ENCODE results near the gene CRYGS.
A peak's percentile ranks its signal among the peaks of the same experiment; 100 is the strongest.

The CRYGS gene

GRCh38 chr3:186523434-186523833 lies 20.7 kb downstream of the CRYGS start:
- H3K9me3 Mint-ChIP-seq, result no peaks in the 10 kb centered on the region
- H3K36me3 Mint-ChIP-seq (ENCODE audit: insufficient read depth), result peaks cover 2% of the 10 kb centered on the region
- no peak overlapping the region for H3K4me3 Mint-ChIP-seq
- H3K27ac Mint-ChIP-seq (ENCODE audit: low read depth), result no peak overlapping the region
- H3K27me3 Mint-ChIP-seq, result no peaks in the 10 kb centered on the region
- ATAC-seq (replicated peaks; ENCODE audit: extremely low read depth, poor library complexity, severe bottlenecking), result no peak
- peaks cover 13% of the 10 kb centered on the region for H3K4me1 Mint-ChIP-seq
- no peak for DNase-seq (ENCODE audit: low spot score in 2 of 2)

DNA sequence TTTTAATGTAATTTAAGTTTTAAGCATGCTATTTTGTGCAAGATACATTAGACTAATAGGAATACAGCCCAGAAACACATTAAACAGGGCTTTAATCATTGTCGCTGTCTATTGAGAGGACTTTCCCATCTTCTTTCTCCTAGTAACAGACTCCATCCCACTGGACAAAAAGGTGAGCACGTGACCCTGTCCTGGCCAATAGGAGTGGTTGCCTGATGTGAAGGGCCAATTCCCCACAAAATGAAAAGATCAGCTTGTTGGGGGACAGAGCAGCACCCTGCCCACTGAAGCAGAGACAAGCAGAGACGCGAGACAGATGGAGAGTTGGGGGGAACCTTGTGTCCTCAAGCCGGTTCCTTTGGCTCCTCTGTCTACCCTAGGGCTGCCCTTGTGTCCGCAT lies 21.2 kb downstream of the CRYGS start:
- Mint-ChIP-seq H3K4me1 (peaks cover 15% of the 10 kb centered on the region), H3K27ac (ENCODE audit: low read depth) (no peak overlapping the region), H3K9me3 (no peaks in the 10 kb centered on the region), H3K4me3 (no peak overlapping the region), H3K27me3 (no peaks in the 10 kb centered on the region), H3K36me3 (ENCODE audit: insufficient read depth) (peaks cover 2% of the 10 kb centered on the region)
- no peak for DNase-seq (ENCODE audit: low spot score in 2 of 2)
- no peak for ATAC-seq (replicated peaks; ENCODE audit: extremely low read depth, poor library complexity, severe bottlenecking)

GRCh38 chr3:186520957-186521842 lies 23.0 kb downstream of the CRYGS start:
- ATAC-seq (replicated peaks; ENCODE audit: extremely low read depth, poor library complexity, severe bottlenecking) (no peak), DNase-seq (ENCODE audit: low spot score in 2 of 2) (no peak)
- Mint-ChIP-seq H3K27me3 (no peaks in the 10 kb centered on the region), H3K36me3 (ENCODE audit: insufficient read depth) (peaks cover 2% of the 10 kb centered on the region), H3K27ac (ENCODE audit: low read depth) (no peak overlapping the region), H3K4me1 (peaks cover 25% of the 10 kb centered on the region), H3K9me3 (no peaks in the 10 kb centered on the region), H3K4me3 (no peak overlapping the region)

DNA sequence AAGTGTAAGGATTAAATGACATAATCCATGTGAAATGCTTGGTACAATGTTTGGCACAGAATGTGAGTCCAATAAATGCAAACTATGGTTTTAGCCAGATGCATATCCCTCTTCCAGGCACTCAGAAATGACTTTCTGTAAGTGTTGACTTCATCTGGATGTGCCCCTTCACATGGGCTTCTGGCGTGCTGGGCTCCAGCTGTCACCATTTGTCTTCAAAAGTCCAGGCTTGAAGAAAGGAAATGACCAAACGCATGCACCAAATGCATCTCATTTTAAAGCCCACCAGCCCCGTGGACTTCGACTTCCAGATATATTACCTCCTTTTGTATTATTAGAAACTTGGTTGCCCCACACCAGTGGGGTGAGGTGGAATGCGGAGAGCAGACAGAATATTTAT lies 23.7 kb downstream of the CRYGS start:
- Mint-ChIP-seq H3K9me3 (no peaks in the 10 kb centered on the region), H3K27me3 (no peaks in the 10 kb centered on the region), H3K27ac (ENCODE audit: low read depth) (no peak overlapping the region), H3K4me1 (peaks cover 33% of the 10 kb centered on the region), H3K4me3 (no peak overlapping the region), H3K36me3 (ENCODE audit: insufficient read depth) (peaks cover 2% of the 10 kb centered on the region)
- DNase-seq (ENCODE audit: low spot score in 2 of 2) (no peak), ATAC-seq (replicated peaks; ENCODE audit: extremely low read depth, poor library complexity, severe bottlenecking) (no peak)

DNA sequence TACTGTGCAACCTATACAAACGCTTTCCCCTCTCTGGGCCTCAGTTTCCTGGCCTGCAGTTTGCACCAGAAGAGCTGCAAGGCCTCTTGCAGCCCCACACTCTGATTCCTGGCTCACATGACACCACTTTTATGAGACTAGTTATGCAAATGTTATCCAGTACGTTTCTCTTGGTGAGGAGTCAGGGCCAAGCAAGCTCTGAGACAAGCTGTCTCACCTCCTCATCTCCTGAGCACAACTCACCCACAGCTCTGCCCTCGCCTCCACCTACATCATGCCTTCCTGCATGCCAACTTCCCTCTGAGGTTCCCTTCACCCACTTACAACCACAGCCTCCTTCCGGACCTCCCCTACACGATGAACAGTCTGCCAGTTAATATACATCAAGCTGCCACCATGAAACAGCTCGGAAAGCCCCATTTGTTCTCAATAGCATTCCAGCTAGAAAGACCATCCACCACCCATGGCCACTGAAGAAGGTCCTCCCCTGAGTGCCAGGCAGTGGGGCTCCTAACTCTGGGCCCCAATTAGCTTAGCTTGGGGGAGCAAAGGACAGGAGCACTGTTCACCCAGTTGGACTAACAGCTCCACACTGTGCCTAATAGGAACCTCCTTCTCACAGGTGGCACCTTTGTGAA lies 25.0 kb downstream of the CRYGS start:
- ATAC-seq (replicated peaks; ENCODE audit: extremely low read depth, poor library complexity, severe bottlenecking) (peak; percentile 98), DNase-seq (ENCODE audit: low spot score in 2 of 2) (peak; percentile 38 to 73)
- Mint-ChIP-seq H3K27me3 (no peaks in the 10 kb centered on the region), H3K36me3 (ENCODE audit: insufficient read depth) (peaks cover 2% of the 10 kb centered on the region), H3K27ac (ENCODE audit: low read depth) (peak overlapping the region; percentile 73), H3K4me1 (peaks cover 45% of the 10 kb centered on the region), H3K4me3 (peak overlapping the region; percentile 44), H3K9me3 (no peaks in the 10 kb centered on the region)

DNA sequence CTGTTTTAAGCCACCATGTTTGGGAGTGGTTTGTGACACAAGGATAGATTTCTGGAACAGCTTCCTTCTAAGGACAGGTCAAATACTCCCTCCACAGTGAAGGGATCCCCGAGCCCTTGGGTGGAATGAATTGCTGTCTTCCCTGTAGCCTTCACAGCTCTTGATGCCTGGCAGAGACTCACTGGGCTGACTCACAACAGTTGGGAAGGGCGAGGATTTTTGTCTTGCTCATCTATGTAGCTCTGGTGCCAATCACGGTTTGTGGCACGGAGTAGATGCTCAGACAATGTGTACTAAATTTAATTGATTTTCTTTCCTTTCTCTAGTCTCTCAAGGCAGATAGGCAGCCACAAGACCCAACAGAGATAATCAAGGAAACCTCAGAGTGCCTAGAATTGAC lies 27.0 kb downstream of the CRYGS start:
- no peak for DNase-seq (ENCODE audit: low spot score in 2 of 2)
- no peak for ATAC-seq (replicated peaks; ENCODE audit: extremely low read depth, poor library complexity, severe bottlenecking)
- Mint-ChIP-seq H3K4me3 (no peak overlapping the region), H3K36me3 (ENCODE audit: insufficient read depth) (peaks cover 5% of the 10 kb centered on the region), H3K27me3 (no peaks in the 10 kb centered on the region), H3K9me3 (no peaks in the 10 kb centered on the region), H3K4me1 (peaks cover 45% of the 10 kb centered on the region), H3K27ac (ENCODE audit: low read depth) (no peak overlapping the region)

DNA sequence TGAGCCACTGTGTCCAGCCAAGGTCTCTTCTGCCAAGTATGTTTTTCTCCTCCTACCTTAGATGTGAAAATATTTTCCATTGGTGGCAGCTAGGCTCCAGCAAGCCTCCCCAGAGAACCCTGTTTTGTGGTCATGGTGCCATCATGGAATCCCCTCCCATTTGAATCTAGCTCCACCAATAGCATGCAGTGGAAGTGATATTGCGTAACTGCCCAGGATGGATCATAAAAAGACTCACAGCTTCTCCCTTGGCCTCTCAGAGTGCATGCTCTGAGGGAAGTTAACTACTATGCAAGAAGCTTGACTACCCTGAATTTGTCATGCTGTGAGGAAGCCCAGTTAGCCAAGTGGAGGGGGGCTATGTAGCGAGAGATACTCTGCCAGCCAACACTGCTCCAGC lies 27.5 kb downstream of the CRYGS start:
- Mint-ChIP-seq H3K27me3 (peaks cover 5% of the 10 kb centered on the region), H3K36me3 (ENCODE audit: insufficient read depth) (peaks cover 5% of the 10 kb centered on the region), H3K4me3 (peak overlapping the region; percentile 10), H3K9me3 (no peaks in the 10 kb centered on the region), H3K4me1 (peaks cover 42% of the 10 kb centered on the region), H3K27ac (ENCODE audit: low read depth) (peak overlapping the region; percentile 59)
- DNase-seq (ENCODE audit: low spot score in 2 of 2), result no peak
- no peak for ATAC-seq (replicated peaks; ENCODE audit: extremely low read depth, poor library complexity, severe bottlenecking)

DNA sequence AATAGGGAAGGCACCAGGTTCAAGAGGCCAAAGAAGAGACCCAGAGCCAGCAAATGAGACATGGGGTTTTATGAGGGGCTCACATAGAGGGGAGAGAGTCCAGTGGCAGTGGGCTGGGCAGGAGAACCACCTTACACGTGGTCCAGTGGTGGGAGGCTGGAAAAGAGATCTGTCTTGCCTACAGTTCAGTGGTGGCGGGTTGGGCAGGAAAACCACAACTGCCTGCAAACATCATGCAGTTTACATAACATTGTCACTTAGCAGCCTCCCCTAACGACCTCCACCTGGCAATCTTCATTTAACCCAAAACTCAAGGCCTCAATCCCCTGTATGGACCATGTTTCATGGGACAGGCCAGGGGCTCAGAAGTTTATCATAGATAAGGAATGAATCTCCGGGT lies 29.1 kb downstream of the CRYGS start:
- ATAC-seq (replicated peaks; ENCODE audit: extremely low read depth, poor library complexity, severe bottlenecking) (peak; percentile 37), DNase-seq (ENCODE audit: low spot score in 2 of 2) (peak in 1 of 2 donors; percentile 23)
- peaks cover 11% of the 10 kb centered on the region for H3K27me3 Mint-ChIP-seq
- peaks cover 44% of the 10 kb centered on the region for H3K4me1 Mint-ChIP-seq
- peak overlapping the region; percentile 59 for H3K27ac Mint-ChIP-seq (ENCODE audit: low read depth)
- peak overlapping the region; percentile 10 for H3K4me3 Mint-ChIP-seq
- peaks cover 5% of the 10 kb centered on the region for H3K36me3 Mint-ChIP-seq (ENCODE audit: insufficient read depth)
- H3K9me3 Mint-ChIP-seq, result no peaks in the 10 kb centered on the region

- Mint-ChIP-seq H3K4me3 (peak overlapping the region; percentile 10), H3K36me3 (ENCODE audit: insufficient read depth) (peaks cover 5% of the 10 kb centered on the region), H3K27me3 (peaks cover 11% of the 10 kb centered on the region), H3K27ac (ENCODE audit: low read depth) (peak overlapping the region; percentile 59), H3K4me1 (peaks cover 44% of the 10 kb centered on the region), H3K9me3 (no peaks in the 10 kb centered on the region)
- ATAC-seq (replicated peaks; ENCODE audit: extremely low read depth, poor library complexity, severe bottlenecking), result no peak
- DNase-seq (ENCODE audit: low spot score in 2 of 2), result no peak
Measured at GRCh38 chr3:186514296-186515002, 29.7 kb downstream of the CRYGS start.

GRCh38 chr3:186513386-186513785 lies 30.8 kb downstream of the CRYGS start:
- Mint-ChIP-seq H3K9me3 (no peaks in the 10 kb centered on the region), H3K27me3 (peaks cover 11% of the 10 kb centered on the region), H3K4me1 (peaks cover 36% of the 10 kb centered on the region), H3K36me3 (ENCODE audit: insufficient read depth) (peaks cover 3% of the 10 kb centered on the region), H3K4me3 (no peak overlapping the region), H3K27ac (ENCODE audit: low read depth) (no peak overlapping the region)
- DNase-seq (ENCODE audit: low spot score in 2 of 2) (no peak), ATAC-seq (replicated peaks; ENCODE audit: extremely low read depth, poor library complexity, severe bottlenecking) (no peak)

DNA sequence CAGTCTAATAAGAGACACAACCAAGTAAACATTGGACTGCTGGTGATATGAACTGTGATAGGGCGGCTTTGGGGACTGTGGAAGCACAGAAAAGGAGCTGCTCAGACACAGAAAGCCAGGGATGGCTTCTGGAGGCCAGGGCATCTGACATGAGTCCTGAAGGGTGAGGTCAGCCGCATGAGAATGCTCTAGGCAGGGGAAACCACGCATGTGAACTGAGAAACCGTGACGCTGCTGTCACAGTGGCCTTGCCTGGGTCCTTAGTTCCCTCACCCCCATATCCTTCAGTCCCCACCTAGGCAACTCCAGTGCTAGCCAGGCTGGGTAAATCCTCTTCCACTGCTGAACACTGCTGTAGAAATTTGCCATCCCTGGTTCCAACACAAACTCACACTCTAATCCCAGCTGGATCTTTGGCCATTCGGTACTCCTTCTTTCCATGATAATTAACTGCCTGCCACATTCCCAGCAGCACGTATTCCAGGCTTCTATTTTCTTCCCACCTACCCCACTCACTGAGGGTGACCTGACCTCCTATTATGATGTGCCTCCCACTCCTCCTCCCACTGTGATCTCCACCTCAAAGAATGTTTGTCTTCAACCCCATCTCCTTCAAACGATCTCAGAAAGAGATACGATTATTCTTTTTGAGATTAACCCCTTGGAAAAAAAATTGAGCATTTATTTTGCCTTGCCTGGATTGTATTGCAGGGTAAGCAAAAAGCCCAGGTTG lies 31.4 kb downstream of the CRYGS start:
- Mint-ChIP-seq H3K4me3 (no peak overlapping the region), H3K27ac (ENCODE audit: low read depth) (no peak overlapping the region), H3K27me3 (peaks cover 11% of the 10 kb centered on the region), H3K36me3 (ENCODE audit: insufficient read depth) (peaks cover 3% of the 10 kb centered on the region), H3K9me3 (no peaks in the 10 kb centered on the region), H3K4me1 (peaks cover 31% of the 10 kb centered on the region)
- DNase-seq (ENCODE audit: low spot score in 2 of 2) (no peak), ATAC-seq (replicated peaks; ENCODE audit: extremely low read depth, poor library complexity, severe bottlenecking) (no peak)

DNA sequence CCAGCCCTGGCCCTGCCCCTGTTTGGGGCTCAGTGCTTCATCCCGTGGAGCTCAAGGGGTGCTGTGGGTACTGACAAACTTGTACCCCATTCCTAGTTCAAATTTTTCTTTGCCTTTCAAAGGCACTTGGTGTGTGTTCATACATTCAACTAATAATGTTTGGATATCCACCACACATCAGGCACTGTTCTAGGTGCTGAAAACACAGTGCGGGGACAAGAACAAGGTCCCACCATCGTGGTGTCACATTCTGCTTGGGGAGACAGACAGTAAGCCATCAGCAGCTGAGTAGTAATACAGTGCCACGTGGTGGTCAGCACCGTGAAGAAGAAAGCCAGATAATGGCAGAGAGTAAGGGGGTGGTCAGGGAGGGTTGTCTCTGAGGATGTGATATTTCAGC lies 32.5 kb downstream of the CRYGS start:
- H3K4me3 Mint-ChIP-seq, result no peak overlapping the region
- DNase-seq (ENCODE audit: low spot score in 2 of 2) (no peak), ATAC-seq (replicated peaks; ENCODE audit: extremely low read depth, poor library complexity, severe bottlenecking) (no peak)
- peaks cover 3% of the 10 kb centered on the region for H3K36me3 Mint-ChIP-seq (ENCODE audit: insufficient read depth)
- peaks cover 29% of the 10 kb centered on the region for H3K4me1 Mint-ChIP-seq
- peaks cover 15% of the 10 kb centered on the region for H3K27me3 Mint-ChIP-seq
- no peaks in the 10 kb centered on the region for H3K9me3 Mint-ChIP-seq
- H3K27ac Mint-ChIP-seq (ENCODE audit: low read depth), result no peak overlapping the region

All from central memory CD8-positive, alpha-beta T cell (primary cell).